IMR-90 (cell line): ENCODE data around the gene RUNX2. TPM values are rescaled to one million over a fixed set of nuclear protein-coding genes. Genes with fewer than 3 reads are reported as not detected.

ENCODE experiments used
- ATAC-seq: fragments of 200-7000 bp; cut with Tn5 transposase; 2 replicates; pipeline ENCODE4 v1.9.1; 2020; ENCODE audit warnings: low read depth, mild to moderate bottlenecking, moderate library complexity
- Bru-seq: library from RNA; stranded (reverse); fragments of 400-500 nt; gene quantifications from one replicate; lab custom pipeline; 2021; lab: Mats Ljungman, UMichigan
- BruChase-seq, 2 experiments: library from RNA; stranded (reverse); fragments of 400-500 nt; gene quantifications; one replicate each; lab custom pipeline; 2021; lab: Mats Ljungman, UMichigan
- BruUV-seq: library from RNA; stranded (reverse); fragments of 400-500 nt; replicated peaks from 2 replicates; lab custom pipeline; 2021; lab: Mats Ljungman, UMichigan
- CTCF ChIA-PET: fragments of 300-600 bp; formaldehyde crosslinking; extraction: SDS; loops from one replicate; lab custom pipeline; 2021; ENCODE audit warnings: antibody characterized with exemption; lab: Yijun Ruan, JAX
- POLR2A ChIA-PET: fragments of 300-600 bp; sonication (Branson Sonifier 250); formaldehyde crosslinking; loops from one replicate; lab custom pipeline; 2022; ENCODE audit warnings: antibody characterized with exemption; ENCODE audit not compliant: unreplicated experiment; lab: Charles Lee
- DNase-seq: peaks from one replicate; pipeline ENCODE4 v3.0.0; 2013
- H2AFZ ChIP-seq: replicated peaks from 2 replicates; pipeline ENCODE3; 2013; ENCODE audit warnings: low read length, mild to moderate bottlenecking; ENCODE audit not compliant: poor library complexity
- H2AK5ac ChIP-seq: 2 replicates; pipeline ENCODE4 v1.6.1; 2013; ENCODE audit warnings: low read depth, low read length, inconsistent platforms
- H2AK9ac ChIP-seq: replicated peaks from 2 replicates; pipeline ENCODE3; 2013; ENCODE audit warnings: mild to moderate bottlenecking, low read depth, low read length, moderate library complexity; ENCODE audit not compliant: poor library complexity
- H2BK120ac ChIP-seq: 2 replicates; pipeline ENCODE4 v1.6.1; 2013; ENCODE audit warnings: low read depth, low read length, inconsistent platforms
- H2BK15ac ChIP-seq: 3 replicates; pipeline ENCODE4 v1.6.1; 2013; ENCODE audit warnings: low read depth, low read length, inconsistent platforms
- H2BK20ac ChIP-seq: 2 replicates; pipeline ENCODE4 v1.6.1; 2013; ENCODE audit warnings: low read depth, mild to moderate bottlenecking, inconsistent platforms, low read length, moderate library complexity
- H2BK5ac ChIP-seq: 2 replicates; pipeline ENCODE4 v1.6.1; 2013; ENCODE audit warnings: mild to moderate bottlenecking, low read depth, low read length, inconsistent platforms; ENCODE audit not compliant: poor library complexity, severe bottlenecking
- H3K14ac ChIP-seq: replicated peaks from 2 replicates; pipeline ENCODE4 v1.6.1; 2013; ENCODE audit warnings: low read depth, low read length, inconsistent platforms
- H3K18ac ChIP-seq: 2 replicates; pipeline ENCODE4 v1.6.1; 2013; ENCODE audit warnings: low read depth, low read length, control low read depth
- H3K23ac ChIP-seq: 2 replicates; pipeline ENCODE4 v1.6.1; 2013; ENCODE audit warnings: low read depth, low read length, inconsistent platforms
- H3K27ac ChIP-seq: 2 replicates; pipeline ENCODE4 v1.5.1; 2013; ENCODE audit warnings: mild to moderate bottlenecking, control low read depth, low read length; ENCODE audit not compliant: insufficient read depth
- H3K27me3 ChIP-seq: 2 replicates; pipeline ENCODE4 v1.6.1; 2013; ENCODE audit warnings: low read length; ENCODE audit not compliant: control insufficient read depth, insufficient read depth
- H3K36me3 ChIP-seq: 2 replicates; pipeline ENCODE4 v1.6.1; 2013; ENCODE audit warnings: low read length, mixed read lengths; ENCODE audit not compliant: control insufficient read depth, insufficient read depth
- H3K4ac ChIP-seq: 2 replicates; pipeline ENCODE4 v1.6.1; 2013; ENCODE audit warnings: low read depth, low read length, inconsistent platforms
- H3K4me1 ChIP-seq: 2 replicates; pipeline ENCODE4 v1.6.1; 2013; ENCODE audit warnings: low read length, mixed read lengths; ENCODE audit not compliant: control insufficient read depth, insufficient read depth
- H3K4me2 ChIP-seq: 2 replicates; pipeline ENCODE4 v1.6.1; 2013; ENCODE audit warnings: low read depth, mild to moderate bottlenecking, control low read depth, low read length, moderate library complexity
- H3K4me3 ChIP-seq: 2 replicates; pipeline ENCODE4 v1.5.1; 2013; ENCODE audit warnings: low read depth, mild to moderate bottlenecking, control low read depth, low read length, moderate library complexity; ENCODE audit not compliant: insufficient read depth
- H3K56ac ChIP-seq: 2 replicates; pipeline ENCODE4 v1.6.1; 2013; ENCODE audit warnings: low read length, inconsistent platforms; ENCODE audit not compliant: insufficient read depth; ENCODE audit errors: extremely low read depth
- H3K79me1 ChIP-seq, 2 experiments: 2 replicates each; pipeline ENCODE4 v1.6.1; 2013; ENCODE audit warnings: low read length in 2 of 2, inconsistent platforms in 1 of 2, low read depth in 1 of 2
- H3K9ac ChIP-seq: 2 replicates; pipeline ENCODE4 v1.6.1; 2013; ENCODE audit warnings: low read depth, low read length, control low read depth
- H3K9me1 ChIP-seq: 2 replicates; pipeline ENCODE4 v1.6.1; 2013; ENCODE audit warnings: low read length, inconsistent platforms; ENCODE audit not compliant: insufficient read depth
- H3K9me3 ChIP-seq: 2 replicates; pipeline ENCODE4 v1.6.1; 2013; ENCODE audit warnings: low read length; ENCODE audit not compliant: control insufficient read depth, insufficient read depth
- H4K20me1 ChIP-seq: 2 replicates; pipeline ENCODE4 v1.6.1; 2013; ENCODE audit warnings: low read length, inconsistent platforms; ENCODE audit not compliant: insufficient read depth
- H4K5ac ChIP-seq: 2 replicates; pipeline ENCODE4 v1.6.1; 2013; ENCODE audit warnings: mild to moderate bottlenecking, low read depth, low read length, control low read depth
- H4K8ac ChIP-seq, 2 experiments: 2 replicates each; pipeline ENCODE4 v1.6.1; 2013; ENCODE audit warnings: low read depth in 2 of 2, low read length in 2 of 2, control low read depth in 1 of 2, inconsistent platforms in 1 of 2
- H4K91ac ChIP-seq: 2 replicates; pipeline ENCODE4 v1.6.1; 2013; ENCODE audit warnings: low read depth, low read length, inconsistent platforms; ENCODE audit not compliant: insufficient read depth
- BHLHE40 ChIP-seq: fragments of 150-350 bp; IDR thresholded peaks from 2 replicates; pipeline ENCODE4 v1.6.1; 2016; ENCODE audit warnings: mild to moderate bottlenecking, low read depth, low read length
- CEBPB ChIP-seq: IDR thresholded peaks from 2 replicates; pipeline ENCODE4 v1.6.1; 2012; ENCODE audit warnings: low read depth, low read length, improper control_type of control experiment
- CTCF ChIP-seq: conservative IDR thresholded peaks from 2 replicates; pipeline ENCODE4 v1.5.1; 2012; ENCODE audit warnings: mild to moderate bottlenecking, low read depth, low read length, improper control_type of control experiment
- ELK1 ChIP-seq: fragments of 150-350 bp; IDR thresholded peaks from 2 replicates; pipeline ENCODE4 v1.6.1; 2016; ENCODE audit warnings: low read depth, mild to moderate bottlenecking, low read length, moderate library complexity, borderline replicate concordance
- FOS ChIP-seq: fragments of 150-350 bp; IDR thresholded peaks from 2 replicates; pipeline ENCODE4 v1.6.1; 2016; ENCODE audit warnings: low read depth, low read length
- MAZ ChIP-seq: IDR thresholded peaks from 2 replicates; pipeline ENCODE4 v1.6.1; 2012; ENCODE audit warnings: low read depth, mild to moderate bottlenecking, low read length, improper control_type of control experiment, moderate library complexity, borderline replicate concordance
- MXI1 ChIP-seq: IDR thresholded peaks from 2 replicates; pipeline ENCODE4 v1.6.1; 2012; ENCODE audit warnings: low read depth, mild to moderate bottlenecking, low read length, moderate library complexity, borderline replicate concordance
- NFE2L2 ChIP-seq: fragments of 150-350 bp; IDR thresholded peaks from 2 replicates; pipeline ENCODE4 v1.6.1; 2016; ENCODE audit warnings: low read depth, mild to moderate bottlenecking, low read length
- RAD21 ChIP-seq: IDR thresholded peaks from 2 replicates; pipeline ENCODE4 v1.6.1; 2012; ENCODE audit warnings: low read length, improper control_type of control experiment
- RCOR1 ChIP-seq: IDR thresholded peaks from 2 replicates; pipeline ENCODE4 v1.6.1; 2012; ENCODE audit warnings: mild to moderate bottlenecking, low read length, improper control_type of control experiment; ENCODE audit not compliant: insufficient replicate concordance
- RFX5 ChIP-seq: IDR thresholded peaks from 2 replicates; pipeline ENCODE4 v1.8.0; 2012; ENCODE audit warnings: low read depth, mild to moderate bottlenecking, low read length, moderate library complexity
- WGBS, 2 experiments: methylation state at CpG; one replicate each; pipeline versions ENCODE4 v1.1.5 to v1.1.7; 2013; ENCODE audit warnings: missing lambda C conversion rate in 2 of 2; ENCODE audit not compliant: insufficient read length in 1 of 2; ENCODE audit errors: extremely low coverage in 2 of 2; 5-methylcytosine and 5-hydroxymethylcytosine counted together
- dilution Hi-C: fragments of 300-500 bp; cut with HindIII; formaldehyde crosslinking; loops from one replicate; pipeline ENCODE4 v1.14.3; 2018; ENCODE audit warnings: low sequenced_read_pairs; ENCODE audit not compliant: unreplicated experiment
- in situ Hi-C: fragments of 300-500 bp; cut with MboI; formaldehyde crosslinking; loops from 3 replicates; pipeline ENCODE4 v1.14.3; 2019; ENCODE audit warnings: low sequenced_read_pairs, inconsistent platforms, mixed read lengths
- intact Hi-C: fragments of 100-400 bp; cut with micrococcal nuclease; formaldehyde crosslinking; loops from 2 replicates; pipeline ENCODE4 v1.10.0; 2022
- long read RNA-seq: library from polyadenylated mRNA; unstranded; transcript quantifications from one replicate; pipeline ENCODE4 v2.0.0, GENCODE V29; 2021; ENCODE audit not compliant: unreplicated experiment
- polyA plus RNA-seq, 3 experiments: library from polyadenylated mRNA; depleted of rRNA; stranded (reverse); fragments of >200 nt; gene quantifications; 2 replicates each; pipeline ENCODE4 v1.2.3, GENCODE V29; 2012; ENCODE audit warnings: low replicate concordance in 1 of 3
- total RNA-seq: library from RNA; depleted of rRNA; stranded (reverse); fragments of >200 nt; gene quantifications from 2 replicates; pipeline ENCODE4 v1.2.3, GENCODE V29; 2012; rRNA removed

Gene RUNX2
- total RNA-seq, result 2.3 and 3.1 TPM in 2 replicates
- 4.3 and 4.7 TPM in 2 replicates for polyA plus RNA-seq (2012; rRNA removed)
- polyA plus RNA-seq (2012; cell fraction: cytosol; rRNA removed), result 2.6 and 4.5 TPM in 2 replicates
- 11.7 and 13.3 TPM in 2 replicates for polyA plus RNA-seq (2012; cell fraction: nucleus; rRNA removed; ENCODE audit: low replicate concordance)
- Bru-seq, nascent RNA, result percentile 59 among the genes with signal in this experiment
- percentile 44 among the genes with signal in this experiment for BruChase-seq, experiment 1, labeled RNA remaining after a 6-hour chase
- BruChase-seq, experiment 2, labeled RNA remaining after a 2-hour chase, result percentile 53 among the genes with signal in this experiment
- long read RNA-seq, partial matches to known transcripts, result 0 of 2 reads
- long read RNA-seq, other reads (novel, unspliced or antisense), result 2 of 2 reads

GRCh38 chr6:45327956-45328522 lies at the start of gene RUNX2:
TSS of gene RUNX2 (plus strand) at chr6:45328330. CDS start at chr6:45328727, 397 bp downstream.
- no CpG with 5 or more reads among the region's 5 CpGs for WGBS, 2 experiments
- no peak within 1 kb of the TSS for H3K4me3 ChIP-seq
- H3K23ac ChIP-seq, result no peak within 1 kb of the TSS
- H4K20me1 ChIP-seq, result no peaks in the 10 kb centered on the region
- no peak within 1 kb of the TSS for H3K14ac ChIP-seq
- peak within 1 kb of the TSS in 1 of 2 experiments; percentile 50; a peak in 1 of 4 replicates for H4K8ac ChIP-seq
- H2BK120ac ChIP-seq, result no peak within 1 kb of the TSS
- peak within 1 kb of the TSS; percentile 55; the same call in 1 of the 2 replicates for H3K27ac ChIP-seq
- no peaks in the 10 kb centered on the region for H3K79me1 ChIP-seq
- DNase-seq (peak; percentile 87), ATAC-seq (peak; percentile 85)
- H3K9me3 ChIP-seq, result no peaks in the 10 kb centered on the region
- no peak within 1 kb of the TSS for H2BK15ac ChIP-seq
- H3K9ac ChIP-seq, result no peak within 1 kb of the TSS
- ChIA-PET CTCF (interaction anchor here (1.2 kb wide), 1 partner anchor 16 kb away, joined by 4 read pairs; no protein-coding TSS in a partner anchor), POLR2A (no interaction called here)
- intact Hi-C loops, result loop anchor here (5.0 kb wide), 1 partner anchor 39 kb away; no protein-coding TSS in a partner anchor
- no peak for TF ChIP-seq MAZ
- no peak for TF ChIP-seq ELK1
- no peak for TF ChIP-seq MXI1
- no peak for TF ChIP-seq NFE2L2
- TF ChIP-seq BHLHE40, result no peak
- TF ChIP-seq RFX5, result no peak
- TF ChIP-seq CEBPB, result no peak
- TF ChIP-seq CTCF, result no peak
- no peak for TF ChIP-seq RAD21
- no peak for TF ChIP-seq FOS
- TF ChIP-seq RCOR1, result no peak
- H2BK20ac ChIP-seq, result no peak within 1 kb of the TSS
- peak within 1 kb of the TSS; percentile 14; the same call in 1 of the 2 replicates for H3K18ac ChIP-seq
- in situ Hi-C loops, result no loop called here
- no TSS peak for BruUV-seq
- no peak within 1 kb of the TSS for H2BK5ac ChIP-seq
- no peaks in the 10 kb centered on the region for H3K27me3 ChIP-seq
- dilution Hi-C loops, result no loop called here
- no peak within 1 kb of the TSS for H4K91ac ChIP-seq
- peak within 1 kb of the TSS; percentile 65 for H3K4me2 ChIP-seq
- no peak within 1 kb of the TSS for H2AK5ac ChIP-seq
- H2AK9ac ChIP-seq, result no peak within 1 kb of the TSS
- peak within 1 kb of the TSS; percentile 76 for H2AFZ ChIP-seq
- H4K5ac ChIP-seq, result no peak within 1 kb of the TSS
- no peaks in the 10 kb centered on the region for H3K36me3 ChIP-seq
- H3K4me1 ChIP-seq, result peaks cover 4% of the 10 kb centered on the region
- H3K56ac ChIP-seq, result no peak within 1 kb of the TSS
- H3K9me1 ChIP-seq, result no peaks in the 10 kb centered on the region
- no peak within 1 kb of the TSS for H3K4ac ChIP-seq
